GM11168 (cell line): ENCODE results near the gene HORMAD2.
"Not testable (repeated sequence)": the region's sequence is repeated elsewhere in the genome, so short reads cannot be mapped to it uniquely, and the experiment has no call there.

Source experiments
- in situ Hi-C: fragments of 300-500 bp; cut with MboI; formaldehyde crosslinking; loops from one replicate; pipeline ENCODE4 v1.12.0; 2022; ENCODE audit warnings: low sequenced_read_pairs; ENCODE audit not compliant: unreplicated experiment

HORMAD2 gene

GRCh38 chr22:30204015-30204741 lies 123.9 kb downstream of the HORMAD2 start:
- in situ Hi-C loops: no loop called here

GRCh38 chr22:30204742-30205111 lies 124.5 kb downstream of the HORMAD2 start:
- in situ Hi-C loops: no loop called here

- in situ Hi-C loops: no loop called here
These were observed 125.2 kb downstream of the HORMAD2 start for GRCh38 chr22:30205281-30206115.

- in situ Hi-C loops: no loop called here
These were observed 126.7 kb downstream of the HORMAD2 start for GRCh38 chr22:30206944-30207343.

- in situ Hi-C loops: no loop called here
These were observed 128.7 kb downstream of the HORMAD2 start for GRCh38 chr22:30208631-30209603.

GRCh38 chr22:30209642-30210041 lies 129.4 kb downstream of the HORMAD2 start:
- in situ Hi-C loops: no loop called here

GRCh38 chr22:30210235-30210909 lies 130.1 kb downstream of the HORMAD2 start:
- in situ Hi-C loops: no loop called here

GRCh38 chr22:30211124-30211820 lies 131.0 kb downstream of the HORMAD2 start:
- in situ Hi-C loops: no loop called here

- in situ Hi-C loops: no loop called here
These were observed 132.2 kb downstream of the HORMAD2 start for GRCh38 chr22:30212363-30212995.

- in situ Hi-C loops: no loop called here
These were observed 132.8 kb downstream of the HORMAD2 start for GRCh38 chr22:30212996-30213441.

GRCh38 chr22:30214703-30215407 lies 134.6 kb downstream of the HORMAD2 start:
- in situ Hi-C loops: no loop called here

GRCh38 chr22:30216272-30216671 lies 136.0 kb downstream of the HORMAD2 start:
- in situ Hi-C loops: not testable (repeated sequence)

- in situ Hi-C loops: no loop called here
These were observed 136.4 kb downstream of the HORMAD2 start for GRCh38 chr22:30216710-30217109.

GRCh38 chr22:30217698-30218560 lies 137.7 kb downstream of the HORMAD2 start:
- in situ Hi-C loops: no loop called here

- in situ Hi-C loops: no loop called here
These were observed 138.9 kb downstream of the HORMAD2 start for GRCh38 chr22:30219049-30219654.

GRCh38 chr22:30219668-30220278 lies 139.5 kb downstream of the HORMAD2 start:
- in situ Hi-C loops: no loop called here
